HL-60/S4 treated with phorbol 12-myristate 13-acetate at 8.2 ng/mL for 4 days and 3 days (cell line): ENCODE results near the gene MME.
"Not testable (repeated sequence)": the region's sequence is repeated elsewhere in the genome, so short reads cannot be mapped to it uniquely, and the experiment has no call there.

Experiments used
- in situ Hi-C: fragments of 300-500 bp; cut with MboI; formaldehyde crosslinking; loops from 2 replicates; pipeline ENCODE4 v1.15.0; 2022; ENCODE audit warnings: low sequenced_read_pairs

Gene MME

GRCh38 chr3:155083313-155083905, 3.3 kb downstream of the MME start:
- in situ Hi-C loops = no loop called here

GRCh38 chr3:155084567-155084966, 4.4 kb downstream of the MME start:
- in situ Hi-C loops = no loop called here

- in situ Hi-C loops = no loop called here
These were observed 5.9 kb downstream of the MME start for GRCh38 chr3:155086051-155086450.

- in situ Hi-C loops = no loop called here
These were observed 8.7 kb downstream of the MME start for GRCh38 chr3:155088706-155089345.

GRCh38 chr3:155089495-155089894, 9.4 kb downstream of the MME start:
- in situ Hi-C loops = no loop called here

GRCh38 chr3:155093261-155093660, 13.1 kb downstream of the MME start:
- in situ Hi-C loops = no loop called here

GRCh38 chr3:155096303-155097008, 16.3 kb downstream of the MME start:
- in situ Hi-C loops = no loop called here

GRCh38 chr3:155097009-155097349, 16.9 kb downstream of the MME start:
- in situ Hi-C loops = no loop called here

GRCh38 chr3:155101398-155101797, 21.3 kb downstream of the MME start:
- in situ Hi-C loops = no loop called here

GRCh38 chr3:155102329-155102728, 22.2 kb downstream of the MME start:
- in situ Hi-C loops = no loop called here

- in situ Hi-C loops = no loop called here
These were observed 23.6 kb downstream of the MME start for GRCh38 chr3:155103686-155104085.

GRCh38 chr3:155106119-155106518, 26.0 kb downstream of the MME start:
- in situ Hi-C loops = no loop called here

GRCh38 chr3:155110022-155110421, 29.9 kb downstream of the MME start:
- in situ Hi-C loops = no loop called here

GRCh38 chr3:155110996-155111901, 31.1 kb downstream of the MME start:
- in situ Hi-C loops = no loop called here

- in situ Hi-C loops = no loop called here
These were observed 31.9 kb downstream of the MME start for GRCh38 chr3:155111971-155112370.

GRCh38 chr3:155112661-155113389, 32.7 kb downstream of the MME start:
- in situ Hi-C loops = no loop called here

GRCh38 chr3:155124745-155125144, 44.6 kb downstream of the MME start:
- in situ Hi-C loops = not testable (repeated sequence)

GRCh38 chr3:155129396-155129795, 49.3 kb downstream of the MME start:
- in situ Hi-C loops = no loop called here

GRCh38 chr3:155130001-155130400, 49.9 kb downstream of the MME start:
- in situ Hi-C loops = no loop called here

- in situ Hi-C loops = no loop called here
These were observed 51.0 kb downstream of the MME start for GRCh38 chr3:155131104-155131503.

GRCh38 chr3:155134311-155134710, 54.2 kb downstream of the MME start:
- in situ Hi-C loops = not testable (repeated sequence)
